ENCODE data around the gene TMEM135.
"Not testable (repeated sequence)": the region's sequence is repeated elsewhere in the genome, so short reads cannot be mapped to it uniquely, and the experiment has no call there.

The TMEM135 gene

GRCh38 chr11:87020336-87020735, 17.4 kb upstream of the TMEM135 start:
- no peak for DNase-seq (ENCODE audit: low read depth in 4 of 4, low spot score in 1 of 4)

GRCh38 chr11:87020764-87021365, 16.9 kb upstream of the TMEM135 start:
- no peak for DNase-seq (ENCODE audit: low read depth in 4 of 4, low spot score in 1 of 4)

GRCh38 chr11:87022254-87022653, 15.5 kb upstream of the TMEM135 start:
- DNase-seq (ENCODE audit: low read depth in 4 of 4, low spot score in 1 of 4), result no peak

GRCh38 chr11:87022738-87023137, 15.0 kb upstream of the TMEM135 start:
- DNase-seq (ENCODE audit: low read depth in 4 of 4, low spot score in 1 of 4), result no peak

GRCh38 chr11:87026415-87026814, 11.3 kb upstream of the TMEM135 start:
- DNase-seq (ENCODE audit: low read depth in 4 of 4, low spot score in 1 of 4), result not testable (repeated sequence)

- DNase-seq (ENCODE audit: low read depth in 4 of 4, low spot score in 1 of 4), result no peak
These were observed 7.2 kb upstream of the TMEM135 start for GRCh38 chr11:87030458-87031054.

- no peak for DNase-seq (ENCODE audit: low read depth in 4 of 4, low spot score in 1 of 4)
These were observed 6.1 kb upstream of the TMEM135 start for GRCh38 chr11:87031433-87032170.

- DNase-seq (ENCODE audit: low read depth in 4 of 4, low spot score in 1 of 4), result no peak
These were observed 4.2 kb upstream of the TMEM135 start for GRCh38 chr11:87033561-87033960.

- no peak for DNase-seq (ENCODE audit: low read depth in 4 of 4, low spot score in 1 of 4)
These were observed 1.7 kb upstream of the TMEM135 start for GRCh38 chr11:87035976-87036583.

- peak in 3 of 4 experiments; percentile 0 to 7 (median 1) for DNase-seq (ENCODE audit: low read depth in 4 of 4, low spot score in 1 of 4)
These were observed 831 bp upstream of the TMEM135 start for GRCh38 chr11:87036756-87037449.

- DNase-seq (ENCODE audit: low read depth in 4 of 4, low spot score in 1 of 4), result no peak
These were observed 672 bp downstream of the TMEM135 start for GRCh38 chr11:87038235-87038977.

- no peak for DNase-seq (ENCODE audit: low read depth in 4 of 4, low spot score in 1 of 4)
These were observed 1.6 kb downstream of the TMEM135 start for GRCh38 chr11:87039371-87039770.

GRCh38 chr11:87043894-87044293, 6.2 kb downstream of the TMEM135 start:
- DNase-seq (ENCODE audit: low read depth in 4 of 4, low spot score in 1 of 4), result no peak

GRCh38 chr11:87046824-87047223, 9.1 kb downstream of the TMEM135 start:
- no peak for DNase-seq (ENCODE audit: low read depth in 4 of 4, low spot score in 1 of 4)

- DNase-seq (ENCODE audit: low read depth in 4 of 4, low spot score in 1 of 4), result no peak
These were observed 18.4 kb downstream of the TMEM135 start for GRCh38 chr11:87056091-87056490.

- no peak for DNase-seq (ENCODE audit: low read depth in 4 of 4, low spot score in 1 of 4)
These were observed 20.0 kb downstream of the TMEM135 start for GRCh38 chr11:87057749-87058148.

GRCh38 chr11:87059596-87060390, 22.1 kb downstream of the TMEM135 start:
- DNase-seq (ENCODE audit: low read depth in 4 of 4, low spot score in 1 of 4), result no peak

GRCh38 chr11:87061766-87062165, 24.0 kb downstream of the TMEM135 start:
- DNase-seq (ENCODE audit: low read depth in 4 of 4, low spot score in 1 of 4), result no peak

- no peak for DNase-seq (ENCODE audit: low read depth in 4 of 4, low spot score in 1 of 4)
These were observed 26.2 kb downstream of the TMEM135 start for GRCh38 chr11:87063982-87064381.

- no peak for DNase-seq (ENCODE audit: low read depth in 4 of 4, low spot score in 1 of 4)
These were observed 35.1 kb downstream of the TMEM135 start for GRCh38 chr11:87072787-87073186.
